SH-SY5Y (cell line): ENCODE measurements around the gene MMP23B.

Experiments used
- GATA2 ChIP-seq: IDR thresholded peaks from 2 replicates; pipeline ENCODE4 v1.6.1; 2011; ENCODE audit warnings: mild to moderate bottlenecking, low read depth, low read length
- GATA3 ChIP-seq: IDR thresholded peaks from 2 replicates; pipeline ENCODE4 v1.6.1; 2011; ENCODE audit warnings: low read depth, mild to moderate bottlenecking, low read length, moderate library complexity

GRCh38 chr1:1625824-1626206 lies 6.2 kb upstream of the MMP23B start:
- TF ChIP-seq GATA2 (no peak), GATA3 (no peak)
